Neural cell (in vitro differentiated cells): ENCODE data around the gene OPRL1.

Source experiments
- CTCF ChIP-seq: fragments of 450-650 bp; IDR thresholded peaks from 2 replicates; pipeline ENCODE4 v1.5.1; 2014; ENCODE audit warnings: antibody characterized with exemption, mild to moderate bottlenecking, moderate library complexity; ENCODE audit not compliant: poor library complexity, severe bottlenecking
- EP300 ChIP-seq: fragments of 450-650 bp; conservative IDR thresholded peaks from 2 replicates; pipeline ENCODE4 v1.6.1; 2014; ENCODE audit warnings: antibody characterized with exemption, mild to moderate bottlenecking, moderate library complexity; ENCODE audit not compliant: poor library complexity, severe bottlenecking
- EZH2 ChIP-seq: fragments of 200-600, 300-800 bp; shearing (Covaris generic), sonication (generic); IDR thresholded peaks from 2 replicates; pipeline ENCODE4 v1.6.1; 2014; ENCODE audit warnings: antibody characterized with exemption, low read length, borderline replicate concordance, mild to moderate bottlenecking; ENCODE audit not compliant: insufficient read depth, poor library complexity, severe bottlenecking
- MXI1 ChIP-seq: fragments of 450-650 bp; conservative IDR thresholded peaks from 2 replicates; pipeline ENCODE4 v1.6.1; 2014; ENCODE audit warnings: antibody characterized with exemption, mild to moderate bottlenecking; ENCODE audit not compliant: poor library complexity, severe bottlenecking
- POLR2AphosphoS5 ChIP-seq: IDR thresholded peaks from 2 replicates; pipeline ENCODE4 v1.6.1; 2012
- REST ChIP-seq: IDR thresholded peaks from 2 replicates; pipeline ENCODE4 v1.6.1; 2012; ENCODE audit warnings: borderline replicate concordance
- TAF1 ChIP-seq: IDR thresholded peaks from 2 replicates; pipeline ENCODE4 v1.6.1; 2012; ENCODE audit warnings: low read depth

GRCh38 chr20:64099880-64100565 lies 20.1 kb downstream of the OPRL1 start:
- TF ChIP-seq CTCF (no peak), REST (no peak), POLR2AphosphoS5 (no peak), EP300 (no peak), TAF1 (no peak), MXI1 (no peak), EZH2 (no peak)
